Testis (tissue), 2 donors: ENCODE results near the gene CDCA8.

Experiments
- CTCF ChIP-seq, 3 experiments: fragments of 450-650 bp in 2 of 3; fragments of 200-600 bp in 1 of 3; sonication (generic) in 1 of 3; IDR thresholded peaks; one replicate each; pipeline ENCODE4 v1.5.1; 2016 to 2019; ENCODE audit warnings: antibody characterized with exemption in 3 of 3, mild to moderate bottlenecking in 2 of 3, moderate library complexity in 1 of 3
- POLR2A ChIP-seq: fragments of 450-650 bp; IDR thresholded peaks from one replicate; pipeline ENCODE4 v1.6.1; 2017; ENCODE audit warnings: antibody characterized with exemption, mild to moderate bottlenecking, moderate library complexity

GRCh38 chr1:37722181-37723071 lies 30.1 kb downstream of the CDCA8 start:
- TF ChIP-seq CTCF (IDR thresholded peaks at IDR 0.05) (no peak), POLR2A (no peak)
